K562 (cell line): ENCODE data around the gene MEF2B. TPM values are rescaled to one million over a fixed set of nuclear protein-coding genes. Genes with fewer than 3 reads are reported as not detected.

Experiments
- ATAC-seq: fragments of 200-7000 bp; cut with Tn5 transposase; 3 replicates; pipeline ENCODE4 v1.9.1; 2020; ENCODE audit warnings: moderate library complexity
- BruUV-seq: library from RNA; stranded (reverse); fragments of 400-500 nt; replicated peaks from 2 replicates; lab custom pipeline; 2021; lab: Mats Ljungman, UMichigan
- CTCF ChIA-PET: fragments of 300-600 bp; formaldehyde crosslinking; extraction: SDS; loops from one replicate; lab custom pipeline; 2021; ENCODE audit warnings: low intra/inter-chr PET ratio; lab: Yijun Ruan, JAX
- POLR2A ChIA-PET: fragments of 300-600, 350-650 bp; sonication (Branson Sonifier 250); formaldehyde crosslinking; extraction: SDS; loops from one replicate; lab custom pipeline; 2021; ENCODE audit warnings: antibody characterized with exemption, inconsistent platforms; lab: Yijun Ruan, JAX
- DNase-seq, 4 experiments: peaks; one replicate each; pipeline versions ENCODE4 v3.0.0 to v3.0.0-alpha.2; 2011 to 2018; ENCODE audit warnings: low spot score in 3 of 4, mixed read lengths in 3 of 4; ENCODE audit errors: extremely low read depth in 1 of 4
- FAIRE-seq: peaks from 2 replicates; lab custom pipeline; 2011; peaks lifted over from hg19 to GRCh38; lab: Jason Lieb, UNC
- H2AFZ ChIP-seq: 2 replicates; pipeline ENCODE4 v1.6.0; 2011; ENCODE audit warnings: low read depth, low read length, control low read depth, inconsistent platforms
- H3K27ac ChIP-seq: fragments of 200-600 bp; 3 replicates; pipeline ENCODE4 v1.8.0; 2011; ENCODE audit warnings: low read depth, mild to moderate bottlenecking, control low read depth, inconsistent platforms, low read length, moderate library complexity, mixed read lengths; ENCODE audit errors: extremely low read depth
- H3K27me3 ChIP-seq, 2 experiments: fragments of 300-600 bp in 1 of 2; 2 replicates in 1 of 2; 3 replicates in 1 of 2; pipeline versions ENCODE4 v1.6.0 to v1.8.0; 2011; ENCODE audit warnings: inconsistent platforms in 2 of 2, low read length in 2 of 2, mild to moderate bottlenecking in 1 of 2, mixed read lengths in 1 of 2, moderate library complexity in 1 of 2; ENCODE audit not compliant: control insufficient read depth in 2 of 2, insufficient read depth in 2 of 2
- H3K36me3 ChIP-seq: fragments of 300-600 bp; 3 replicates; pipeline ENCODE4 v1.8.0; 2011; ENCODE audit warnings: mild to moderate bottlenecking, low read length, inconsistent platforms; ENCODE audit not compliant: control insufficient read depth, insufficient read depth
- H3K4me1 ChIP-seq, 2 experiments: fragments of 200-600 bp in 1 of 2; replicated peaks in 1 of 2; 2 replicates in 1 of 2; 3 replicates in 1 of 2; pipeline versions ENCODE4 v1.5.1 to v1.8.0; 2011; ENCODE audit warnings: inconsistent platforms in 2 of 2, low read length in 2 of 2, mild to moderate bottlenecking in 1 of 2, mixed read lengths in 1 of 2, moderate library complexity in 1 of 2; ENCODE audit not compliant: control insufficient read depth in 2 of 2, insufficient read depth in 2 of 2
- H3K4me2 ChIP-seq: 2 replicates; pipeline ENCODE4 v1.6.1; 2011; ENCODE audit warnings: low read length, control low read depth, inconsistent platforms, mixed read lengths; ENCODE audit not compliant: insufficient read depth
- H3K4me3 ChIP-seq: fragments of 200-600 bp; sonication (generic), shearing (Covaris generic); 2 replicates; pipeline ENCODE4 v1.5.1; 2016; ENCODE audit warnings: control low read depth, inconsistent platforms
- H3K79me2 ChIP-seq: fragments of 200-600 bp; 3 replicates; pipeline ENCODE4 v1.8.0; 2011; ENCODE audit warnings: low read length, inconsistent platforms; ENCODE audit not compliant: control insufficient read depth, insufficient read depth
- H3K9ac ChIP-seq, 2 experiments: 2 replicates each; pipeline versions ENCODE4 v1.6.0 to v1.6.1; 2011; ENCODE audit warnings: low read depth in 2 of 2, low read length in 2 of 2, control low read depth in 1 of 2, inconsistent platforms in 1 of 2, mild to moderate bottlenecking in 1 of 2, mixed read lengths in 1 of 2; ENCODE audit not compliant: insufficient read depth in 1 of 2
- H3K9me1 ChIP-seq: one replicate; pipeline ENCODE4 v1.6.0; 2011; ENCODE audit warnings: inconsistent platforms, mild to moderate bottlenecking, low read length, moderate library complexity; ENCODE audit not compliant: control insufficient read depth, insufficient read depth
- H3K9me3 ChIP-seq: replicated peaks from 2 replicates; pipeline ENCODE4 v1.5.1; 2011; ENCODE audit warnings: low read depth, low read length, inconsistent platforms; ENCODE audit not compliant: control insufficient read depth, insufficient read depth
- H4K20me1 ChIP-seq: replicated peaks from 2 replicates; pipeline ENCODE4 v1.6.1; 2011; ENCODE audit warnings: low read length, inconsistent platforms, mixed read lengths; ENCODE audit not compliant: control insufficient read depth, insufficient read depth
- CCAR2 ChIP-seq: fragments of 200-400 bp; formaldehyde crosslinking; IDR thresholded peaks from 2 replicates; pipeline ENCODE4 v1.6.1; 2017; ENCODE audit warnings: mild to moderate bottlenecking, low read depth, low read length
- CTCFL ChIP-seq: IDR thresholded peaks from 2 replicates; pipeline ENCODE4 v1.6.1; 2011; ENCODE audit warnings: borderline replicate concordance, low read depth, mild to moderate bottlenecking, moderate library complexity, low read length; ENCODE audit not compliant: insufficient read depth, poor library complexity, severe bottlenecking
- RBM25 ChIP-seq: fragments of 200-400 bp; formaldehyde crosslinking; IDR thresholded peaks from 2 replicates; pipeline ENCODE4 v1.6.1; 2018; ENCODE audit warnings: low read length, low read depth, moderate library complexity; ENCODE audit not compliant: severe bottlenecking
- TRIM28 ChIP-seq: fragments of 450-650 bp; IDR thresholded peaks from 2 replicates; pipeline ENCODE4 v1.6.1; 2017
- ZNF121 ChIP-seq: sonication (generic); formaldehyde crosslinking; conservative IDR thresholded peaks from 2 replicates; pipeline ENCODE4 v1.8.0; 2022; ENCODE audit warnings: missing genetic modification reagents
- ZNF445 ChIP-seq: fragments of 250-450 bp; sonication (Bioruptor Pico); IDR thresholded peaks from 2 replicates; pipeline ENCODE4 v1.4.0; 2020; ENCODE audit warnings: low read depth, mild to moderate bottlenecking, moderate library complexity
- ZNF561 ChIP-seq: fragments of 450-650 bp; formaldehyde crosslinking; conservative IDR thresholded peaks from 2 replicates; pipeline ENCODE4 v1.4.0; 2020; ENCODE audit warnings: mild to moderate bottlenecking, moderate library complexity
- ZNF699 ChIP-seq: fragments of 250-450 bp; sonication (Bioruptor Pico); IDR thresholded peaks from 2 replicates; pipeline ENCODE4 v1.8.0; 2021; ENCODE audit warnings: mild to moderate bottlenecking, moderate library complexity; ENCODE audit not compliant: insufficient replicate concordance
- WGBS: fragments of 100-300 bp; shearing (Covaris generic); methylation state at CpG from one replicate; pipeline ENCODE4 v1.1.6; 2016; ENCODE audit warnings: low coverage, mixed read lengths; ENCODE audit not compliant: insufficient coverage; ENCODE audit errors: missing lambda C conversion rate; 5-methylcytosine and 5-hydroxymethylcytosine counted together
- in situ Hi-C: fragments of 300-500 bp; cut with MboI; formaldehyde crosslinking; loops from 4 replicates; pipeline ENCODE4 v1.15.0; 2018; ENCODE audit warnings: inconsistent platforms, mixed read lengths
- intact Hi-C: fragments of 100-400 bp; cut with micrococcal nuclease; formaldehyde crosslinking; loops from 2 replicates; pipeline ENCODE4 v1.14.2; 2022
- polyA plus RNA-seq, 8 experiments: library from polyadenylated mRNA; depleted of rRNA in 4 of 8; stranded (reverse) in 5 of 8; unstranded in 3 of 8; fragments of >200 nt; fragmentation: Nextera tagmentation in 2 of 8; fragmentation: Illumina TruSeq in 1 of 8; extraction: Ambion mirVana in 2 of 8; extraction: Trizol in 1 of 8; gene quantifications; 2 replicates each; pipeline versions ENCODE4 v1.2.1 to v1.2.3, GENCODE V29; 2011 to 2014; ENCODE audit warnings: inconsistent platforms in 1 of 8, missing spikeins in 1 of 8
- total RNA-seq, 7 experiments: library from RNA; depleted of rRNA in 6 of 7; stranded (reverse); fragments of >200 nt in 6 of 7; fragmentation: Illumina TruSeq in 2 of 7; extraction: Trizol in 2 of 7; gene quantifications; 2 replicates each; pipeline versions ENCODE4 v1.2.1 to v1.2.3, GENCODE V29; 2011 to 2021; ENCODE audit warnings: low replicate concordance in 1 of 7

MEF2B gene
- total and polyA plus RNA-seq, 9 of the 15 experiments (the other 6 are each of a cell fraction or from before 2014, with no cell fraction given) = 0.14 to 1.9 (median 0.71) TPM; not detected in 3

DNA sequence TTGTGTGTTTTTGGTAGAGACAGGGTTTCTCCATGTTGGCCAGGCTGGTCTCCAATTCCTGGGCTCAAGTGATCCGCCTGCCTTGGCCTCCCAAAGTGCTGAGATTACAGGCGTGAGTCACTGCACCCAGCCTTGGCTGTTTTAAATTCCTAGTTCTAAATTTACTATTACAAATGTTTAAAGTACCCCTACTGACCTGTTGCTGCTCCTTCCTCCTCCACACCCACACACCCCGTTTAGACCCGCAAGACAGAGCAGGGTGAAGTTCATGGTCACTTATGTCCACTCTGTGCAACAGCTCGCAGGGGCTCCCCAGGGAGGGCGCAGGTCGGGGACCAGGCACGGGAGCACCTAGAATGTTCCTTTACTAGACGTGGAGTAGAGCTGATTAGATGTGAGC lies 60.5 kb downstream of the MEF2B start:
- ChIA-PET POLR2A (interaction anchor here (0.7 kb wide), 1 partner anchor 593 kb away, joined by 3 read pairs; no protein-coding TSS in a partner anchor), CTCF (no interaction called here)
- Histone ChIP-seq H3K9me1 (peaks cover 4% of the 10 kb centered on the region), H3K36me3 (peaks cover 22% of the 10 kb centered on the region; the same call in 1 of the 3 replicates), H3K4me2 (no peak overlapping the region), H3K4me3 (no peak overlapping the region), H3K4me1 (peaks cover 24 to 52% of the 10 kb centered on the region in 2 experiments), H2AFZ (no peak overlapping the region), H3K9ac (no peak overlapping the region), H3K27ac (no peak overlapping the region), H3K79me2 (no peaks in the 10 kb centered on the region), H3K27me3 (no peaks in the 10 kb centered on the region), H3K9me3 (no peaks in the 10 kb centered on the region), H4K20me1 (0 out of 2 replicates have a peak, but pooled peaks cover 2% of the 10 kb centered on the region)
- TF ChIP-seq ZNF121 (peak; percentile 20; the same call in 1 of the 2 replicates), ZNF561 (CRISPR knock-in tag) (no peak)
- FAIRE-seq (no peak), ATAC-seq (no peak), DNase-seq (no peak)
- intact Hi-C loops (no loop called here), in situ Hi-C loops (no loop called here)
- BruUV-seq = no TSS peak
- 54% methylated on average over 9 of the region's 9 CpGs for WGBS

DNA sequence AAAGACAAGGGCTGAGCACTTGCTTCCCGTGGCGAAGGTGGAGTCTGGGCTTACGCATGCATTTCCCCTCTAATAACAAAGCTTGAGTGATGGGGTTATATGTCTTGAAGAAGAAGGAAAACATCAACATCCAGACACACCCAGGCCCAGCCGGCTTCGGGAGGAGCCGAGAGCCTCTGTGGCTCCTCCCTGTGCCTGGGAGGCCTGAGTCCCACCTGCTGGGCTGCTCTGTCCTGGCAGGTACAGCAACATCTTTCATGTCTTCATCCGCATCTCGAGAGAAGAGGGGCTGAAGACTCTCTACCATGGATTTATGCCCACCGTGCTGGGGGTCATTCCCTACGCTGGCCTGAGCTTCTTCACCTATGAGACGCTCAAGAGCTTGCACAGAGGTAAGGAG lies 62.4 kb downstream of the MEF2B start:
- POLR2A ChIA-PET = interaction anchor here (0.5 to 0.6 kb wide), 2 partner anchors 17 to 27 kb away, joined by 3 to 5 read pairs; no protein-coding TSS in a partner anchor
- H3K9me1 ChIP-seq = no peaks in the 10 kb centered on the region
- no peak for DNase-seq
- no peak for TF ChIP-seq CTCFL
- no peak for TF ChIP-seq ZNF699 (CRISPR knock-in tag)
- TF ChIP-seq RBM25 = no peak
- TF ChIP-seq ZNF445 (CRISPR knock-in tag) = no peak
- TF ChIP-seq TRIM28 = no peak
- TF ChIP-seq CCAR2 = no peak

More for the DNA sequence above, 62.4 kb downstream of the MEF2B start:
- 0 out of 2 replicates have a peak, but pooled peaks cover 2% of the 10 kb centered on the region for H4K20me1 ChIP-seq
- no peak for ATAC-seq
- H3K9ac ChIP-seq = peak overlapping the region in 1 of 2 experiments; percentile 79; a peak in 2 of 4 replicates
- CTCF ChIA-PET = no interaction called here
- no peaks in the 10 kb centered on the region for H3K27me3 ChIP-seq
- no peak overlapping the region for H3K4me3 ChIP-seq
- peaks cover 25% of the 10 kb centered on the region; the same call in 1 of the 3 replicates for H3K36me3 ChIP-seq
- no peak overlapping the region for H3K27ac ChIP-seq
- H2AFZ ChIP-seq = no peak overlapping the region
- no TSS peak for BruUV-seq
- H3K4me1 ChIP-seq = peaks cover 14 to 51% of the 10 kb centered on the region in 2 experiments
- no peaks in the 10 kb centered on the region for H3K9me3 ChIP-seq
- in situ Hi-C loops (no loop called here), intact Hi-C loops (no loop called here)
- 82% methylated on average over 10 of the region's 11 CpGs for WGBS
- H3K4me2 ChIP-seq = no peak overlapping the region
- FAIRE-seq = no peak
- no peaks in the 10 kb centered on the region for H3K79me2 ChIP-seq
